Uterus (tissue), 2 donors: ENCODE measurements around the gene LDLRAD4.

Experiments used
- POLR2A ChIP-seq, 2 donors: fragments of 450-650 bp; IDR thresholded peaks; one replicate each; pipeline ENCODE4 v1.6.1; 2016; ENCODE audit warnings: antibody characterized with exemption in 2 of 2, mild to moderate bottlenecking in 1 of 2, moderate library complexity in 1 of 2
- TF ChIP-seq, protein P1 (sequence below), 4 experiments: fragments of 200-600 bp in 2 of 4; fragments of 450-650 bp in 2 of 4; sonication (generic) in 2 of 4; IDR thresholded peaks; one replicate each; pipeline ENCODE4 v1.5.1; 2016 to 2019; ENCODE audit warnings: antibody characterized with exemption in 4 of 4, mild to moderate bottlenecking in 2 of 4, moderate library complexity in 1 of 4

GRCh38 chr18:13501891-13502290 is 283.3 kb downstream of the LDLRAD4 start:
- TF ChIP-seq, protein P1, sequence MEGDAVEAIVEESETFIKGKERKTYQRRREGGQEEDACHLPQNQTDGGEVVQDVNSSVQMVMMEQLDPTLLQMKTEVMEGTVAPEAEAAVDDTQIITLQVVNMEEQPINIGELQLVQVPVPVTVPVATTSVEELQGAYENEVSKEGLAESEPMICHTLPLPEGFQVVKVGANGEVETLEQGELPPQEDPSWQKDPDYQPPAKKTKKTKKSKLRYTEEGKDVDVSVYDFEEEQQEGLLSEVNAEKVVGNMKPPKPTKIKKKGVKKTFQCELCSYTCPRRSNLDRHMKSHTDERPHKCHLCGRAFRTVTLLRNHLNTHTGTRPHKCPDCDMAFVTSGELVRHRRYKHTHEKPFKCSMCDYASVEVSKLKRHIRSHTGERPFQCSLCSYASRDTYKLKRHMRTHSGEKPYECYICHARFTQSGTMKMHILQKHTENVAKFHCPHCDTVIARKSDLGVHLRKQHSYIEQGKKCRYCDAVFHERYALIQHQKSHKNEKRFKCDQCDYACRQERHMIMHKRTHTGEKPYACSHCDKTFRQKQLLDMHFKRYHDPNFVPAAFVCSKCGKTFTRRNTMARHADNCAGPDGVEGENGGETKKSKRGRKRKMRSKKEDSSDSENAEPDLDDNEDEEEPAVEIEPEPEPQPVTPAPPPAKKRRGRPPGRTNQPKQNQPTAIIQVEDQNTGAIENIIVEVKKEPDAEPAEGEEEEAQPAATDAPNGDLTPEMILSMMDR (IDR thresholded peaks at IDR 0.05) = no peak
- no peak for TF ChIP-seq POLR2A (IDR thresholded peaks at IDR 0.05)
